ENCODE results near the gene STRN.

The STRN gene

DNA sequence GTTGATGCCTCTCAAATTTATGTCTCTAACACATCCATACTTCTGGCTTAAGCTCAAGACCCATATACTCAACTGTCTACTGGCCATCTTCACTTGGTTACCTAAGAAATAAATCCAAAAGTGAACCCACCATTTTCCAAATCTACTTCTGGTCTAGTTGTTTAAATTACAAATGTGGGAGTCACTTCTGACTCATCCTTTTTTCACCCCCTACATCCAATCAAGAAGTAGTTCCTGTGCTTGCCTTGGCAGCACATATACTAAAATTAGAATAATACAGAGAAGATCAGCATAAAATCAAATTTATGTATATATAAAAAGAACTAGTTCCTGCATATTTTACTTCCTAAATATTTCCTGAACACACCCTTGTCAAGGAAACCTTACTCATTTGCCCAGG lies 53.6 kb downstream of the STRN start:
- POLR2A ChIA-PET, result no interaction called here

DNA sequence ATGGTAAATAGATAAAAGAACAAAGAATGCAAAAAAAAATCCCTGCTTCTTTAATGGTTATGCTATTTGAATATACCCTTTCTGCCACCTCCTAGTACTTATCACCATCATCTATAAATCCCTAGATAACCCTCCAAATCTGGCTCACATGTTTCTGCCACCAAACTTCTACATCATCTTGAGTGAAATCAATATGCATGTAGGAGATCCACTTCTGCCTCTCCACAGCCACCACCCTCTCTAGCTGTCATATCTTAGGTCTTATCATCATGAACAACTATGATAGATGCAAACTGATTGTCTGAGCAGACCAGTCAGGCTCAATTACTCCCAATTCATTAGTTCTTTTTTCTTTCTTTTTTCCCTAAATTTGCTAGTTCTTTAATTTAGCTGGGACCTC lies 55.3 kb downstream of the STRN start:
- CTCF ChIA-PET, result no interaction called here
- no peaks in the 10 kb centered on the region for H3K27me3 ChIP-seq (replicated peaks in 2 of 5; ENCODE audit: control insufficient read depth in 4 of 5, insufficient read depth in 5 of 5, low read length in 4 of 5)
- no peak for DNase-seq
- no peak overlapping the region for H3K4me3 ChIP-seq (ENCODE audit: control insufficient read depth in 1 of 7, extremely low read depth in 1 of 7, insufficient read depth in 4 of 7, low read depth in 2 of 7, low read length in 6 of 7)
- POLR2A ChIA-PET, result no interaction called here
- H3K9me3 ChIP-seq (ENCODE audit: control extremely low read depth in 1 of 5, control insufficient read depth in 4 of 5, insufficient read depth in 2 of 5, low read depth in 1 of 5, low read length in 4 of 5), result no peaks in the 10 kb centered on the region
- no peak overlapping the region for H3K27ac ChIP-seq (ENCODE audit: insufficient read depth in 1 of 2, low read depth in 1 of 2, low read length in 2 of 2, poor library complexity in 1 of 2, severe bottlenecking in 2 of 2)
- peaks cover under 1 to 8% (median 6%) of the 10 kb centered on the region in 4 experiments for H3K4me1 ChIP-seq (ENCODE audit: control extremely low read depth in 1 of 4, control insufficient read depth in 4 of 4, insufficient read depth in 4 of 4, low read length in 3 of 4)
- peaks cover 7 to 13% (median 9%) of the 10 kb centered on the region in 4 experiments for H3K36me3 ChIP-seq (ENCODE audit: control insufficient read depth in 4 of 4, insufficient read depth in 4 of 4, low read length in 3 of 4)

More for the DNA sequence above, 53.6 kb downstream of the STRN start:
- Histone ChIP-seq H3K4me1 (ENCODE audit: control extremely low read depth in 1 of 4, control insufficient read depth in 4 of 4, insufficient read depth in 4 of 4, low read length in 3 of 4) (peaks cover 3 to 13% (median 8%) of the 10 kb centered on the region in 4 experiments), H3K9me3 (ENCODE audit: control extremely low read depth in 1 of 5, control insufficient read depth in 4 of 5, insufficient read depth in 2 of 5, low read depth in 1 of 5, low read length in 4 of 5) (no peaks in the 10 kb centered on the region), H3K36me3 (ENCODE audit: control insufficient read depth in 4 of 4, insufficient read depth in 4 of 4, low read length in 3 of 4) (peaks cover 7 to 13% (median 9%) of the 10 kb centered on the region in 4 experiments), H3K27ac (ENCODE audit: insufficient read depth in 1 of 2, low read depth in 1 of 2, low read length in 2 of 2, poor library complexity in 1 of 2, severe bottlenecking in 2 of 2) (no peak overlapping the region), H3K4me3 (ENCODE audit: control insufficient read depth in 1 of 7, extremely low read depth in 1 of 7, insufficient read depth in 4 of 7, low read depth in 2 of 7, low read length in 6 of 7) (no peak overlapping the region), H3K27me3 (replicated peaks in 2 of 5; ENCODE audit: control insufficient read depth in 4 of 5, insufficient read depth in 5 of 5, low read length in 4 of 5) (no peaks in the 10 kb centered on the region)
- DNase-seq, result no peak
- CTCF ChIA-PET, result interaction anchor here (1.0 kb wide), 1 partner anchor 10 kb away, joined by 3 read pairs; no protein-coding TSS in a partner anchor

DNA sequence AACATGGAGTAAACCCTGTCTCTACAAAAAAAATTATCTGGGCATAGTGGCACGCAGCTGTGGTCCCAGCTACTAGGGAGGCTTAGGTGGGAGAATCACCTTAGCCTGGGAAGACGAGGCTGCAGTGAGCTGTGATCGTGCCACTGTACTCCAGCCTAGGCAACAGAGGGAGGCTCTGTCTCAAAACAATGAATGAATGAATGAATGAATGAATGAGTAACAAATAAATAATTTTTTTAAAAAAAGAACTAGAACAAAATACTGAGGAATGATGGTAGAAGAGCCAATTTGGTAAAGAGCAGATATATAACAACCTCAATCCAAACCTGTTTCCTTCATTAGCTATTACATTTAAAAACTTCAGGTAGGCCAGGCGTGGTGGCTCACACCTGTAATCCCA lies 60.1 kb downstream of the STRN start:
- ChIA-PET POLR2A (no interaction called here), CTCF (no interaction called here)
- WGBS (ENCODE audit: insufficient coverage), result no CpG with 5 or more reads among the region's 4 CpGs
- no peak overlapping the region for H3K4me3 ChIP-seq (ENCODE audit: control insufficient read depth in 1 of 7, extremely low read depth in 1 of 7, insufficient read depth in 4 of 7, low read depth in 2 of 7, low read length in 6 of 7)
- H3K36me3 ChIP-seq (ENCODE audit: control insufficient read depth in 4 of 4, insufficient read depth in 4 of 4, low read length in 3 of 4), result peaks cover 0 to 3% (median 2%) of the 10 kb centered on the region in 4 experiments
- H3K27ac ChIP-seq (ENCODE audit: insufficient read depth in 1 of 2, low read depth in 1 of 2, low read length in 2 of 2, poor library complexity in 1 of 2, severe bottlenecking in 2 of 2), result no peak overlapping the region
- H3K4me1 ChIP-seq (ENCODE audit: control extremely low read depth in 1 of 4, control insufficient read depth in 4 of 4, insufficient read depth in 4 of 4, low read length in 3 of 4), result no peaks in the 10 kb centered on the region
- no peaks in the 10 kb centered on the region for H3K27me3 ChIP-seq (replicated peaks in 2 of 5; ENCODE audit: control insufficient read depth in 4 of 5, insufficient read depth in 5 of 5, low read length in 4 of 5)
- no peak for DNase-seq
- H3K9me3 ChIP-seq (ENCODE audit: control extremely low read depth in 1 of 5, control insufficient read depth in 4 of 5, insufficient read depth in 2 of 5, low read depth in 1 of 5, low read length in 4 of 5), result no peaks in the 10 kb centered on the region

DNA sequence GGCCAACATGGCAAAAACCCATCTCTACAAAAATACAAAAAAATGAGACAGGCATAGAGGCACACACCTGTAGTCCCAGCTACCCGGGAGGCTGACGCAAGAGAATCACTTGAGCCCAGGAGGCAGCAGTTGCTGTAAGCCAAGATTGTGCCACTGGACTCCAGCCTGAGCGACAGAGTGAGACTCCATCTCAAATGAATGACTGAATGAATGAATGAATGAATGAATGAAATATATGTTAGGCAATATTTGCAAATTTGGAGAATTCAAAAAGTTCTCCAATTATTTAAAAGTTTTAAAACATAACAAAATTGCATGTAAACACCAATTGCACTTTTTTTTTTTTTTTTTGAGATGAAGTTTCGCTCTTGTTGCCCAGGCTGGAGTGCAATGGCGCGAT lies 61.7 kb downstream of the STRN start:
- DNase-seq, result no peak
- H3K4me3 ChIP-seq (ENCODE audit: control insufficient read depth in 1 of 7, extremely low read depth in 1 of 7, insufficient read depth in 4 of 7, low read depth in 2 of 7, low read length in 6 of 7), result no peak overlapping the region
- CTCF ChIA-PET, result no interaction called here
- POLR2A ChIA-PET, result no interaction called here
- whole genome bisulfite sequencing (ENCODE audit: insufficient coverage), result 83% methylated on average over 3 of the region's 6 CpGs
- no peaks in the 10 kb centered on the region for H3K4me1 ChIP-seq (ENCODE audit: control extremely low read depth in 1 of 4, control insufficient read depth in 4 of 4, insufficient read depth in 4 of 4, low read length in 3 of 4)
- H3K36me3 ChIP-seq (ENCODE audit: control insufficient read depth in 4 of 4, insufficient read depth in 4 of 4, low read length in 3 of 4), result peaks cover 2 to 3% (median 2%) of the 10 kb centered on the region in 4 experiments
- H3K27me3 ChIP-seq (replicated peaks in 2 of 5; ENCODE audit: control insufficient read depth in 4 of 5, insufficient read depth in 5 of 5, low read length in 4 of 5), result no peaks in the 10 kb centered on the region
- no peak overlapping the region for H3K27ac ChIP-seq (ENCODE audit: insufficient read depth in 1 of 2, low read depth in 1 of 2, low read length in 2 of 2, poor library complexity in 1 of 2, severe bottlenecking in 2 of 2)
- H3K9me3 ChIP-seq (ENCODE audit: control extremely low read depth in 1 of 5, control insufficient read depth in 4 of 5, insufficient read depth in 2 of 5, low read depth in 1 of 5, low read length in 4 of 5), result no peaks in the 10 kb centered on the region

DNA sequence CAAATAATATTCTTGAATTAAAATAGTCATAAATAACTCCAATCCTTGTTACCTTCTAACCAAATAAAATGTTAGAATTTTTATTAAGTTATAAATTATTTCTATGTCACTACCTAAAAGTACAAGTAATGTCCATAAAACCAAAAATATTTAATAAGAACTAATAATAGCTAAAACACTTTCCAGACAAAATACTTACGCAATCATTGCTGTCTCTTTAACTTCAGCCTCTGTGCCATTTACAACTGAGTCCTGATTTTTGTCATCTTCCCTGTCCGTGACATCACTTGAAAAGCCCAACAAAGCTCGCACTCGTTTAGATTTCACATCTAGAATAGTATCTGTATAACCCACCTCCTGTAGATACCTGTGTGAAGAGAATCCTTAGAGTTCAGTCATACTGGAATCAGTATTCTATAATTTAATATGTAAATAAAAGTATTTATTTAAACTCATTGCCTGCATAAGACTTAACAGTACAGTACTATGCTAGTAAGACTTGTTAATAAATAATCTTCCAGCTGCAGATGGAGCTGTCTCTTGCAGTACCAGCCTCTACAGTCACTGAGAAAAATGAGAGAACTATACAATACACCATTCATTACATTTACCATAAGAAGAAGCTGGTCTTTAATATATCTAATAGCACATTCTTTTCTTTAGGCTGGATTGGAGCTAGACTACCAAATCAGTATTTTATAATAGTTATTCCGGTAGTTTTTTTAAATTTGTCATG lies 63.8 kb downstream of the STRN start:
- peaks cover 0 to 8% (median 2%) of the 10 kb centered on the region in 4 experiments for H3K36me3 ChIP-seq (ENCODE audit: control insufficient read depth in 4 of 4, insufficient read depth in 4 of 4, low read length in 3 of 4)
- H3K4me3 ChIP-seq (ENCODE audit: control insufficient read depth in 1 of 7, extremely low read depth in 1 of 7, insufficient read depth in 4 of 7, low read depth in 2 of 7, low read length in 6 of 7), result no peak overlapping the region
- H3K27me3 ChIP-seq (replicated peaks in 2 of 5; ENCODE audit: control insufficient read depth in 4 of 5, insufficient read depth in 5 of 5, low read length in 4 of 5), result no peaks in the 10 kb centered on the region
- no peaks in the 10 kb centered on the region for H3K9me3 ChIP-seq (ENCODE audit: control extremely low read depth in 1 of 5, control insufficient read depth in 4 of 5, insufficient read depth in 2 of 5, low read depth in 1 of 5, low read length in 4 of 5)
- DNase-seq, result no peak
- H3K4me1 ChIP-seq (ENCODE audit: control extremely low read depth in 1 of 4, control insufficient read depth in 4 of 4, insufficient read depth in 4 of 4, low read length in 3 of 4), result no peaks in the 10 kb centered on the region
- ChIA-PET CTCF (interaction anchor here (1.1 kb wide), 1 partner anchor 10 kb away, joined by 3 read pairs; no protein-coding TSS in a partner anchor), POLR2A (no interaction called here)
- no peak overlapping the region for H3K27ac ChIP-seq (ENCODE audit: insufficient read depth in 1 of 2, low read depth in 1 of 2, low read length in 2 of 2, poor library complexity in 1 of 2, severe bottlenecking in 2 of 2)
- 100% methylated on average over 1 of the region's 5 CpGs for WGBS (ENCODE audit: insufficient coverage)

DNA sequence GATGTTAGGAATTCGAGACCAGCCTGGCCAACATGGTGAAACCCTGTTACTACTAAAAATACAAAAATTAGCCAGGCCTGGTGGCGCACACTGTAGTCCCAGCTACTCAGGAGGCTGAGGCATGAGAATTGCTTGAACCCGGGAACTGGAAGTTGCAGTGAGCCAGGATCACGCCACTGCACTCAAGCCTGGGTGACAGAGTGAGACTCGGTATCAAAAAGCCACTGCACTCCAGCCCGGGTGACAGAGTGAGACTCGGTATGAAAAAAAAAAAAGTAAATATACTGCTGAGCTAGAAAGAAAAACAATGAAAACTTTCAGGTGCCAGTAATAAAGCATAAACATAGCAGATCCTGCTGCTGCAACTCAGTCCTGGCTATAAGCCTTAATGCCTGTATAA lies 73.5 kb downstream of the STRN start:
- H3K36me3 ChIP-seq (ENCODE audit: control insufficient read depth in 4 of 4, insufficient read depth in 4 of 4, low read length in 3 of 4), result peaks cover 6 to 22% (median 12%) of the 10 kb centered on the region in 4 experiments
- no peaks in the 10 kb centered on the region for H3K9me3 ChIP-seq (ENCODE audit: control extremely low read depth in 1 of 5, control insufficient read depth in 4 of 5, insufficient read depth in 2 of 5, low read depth in 1 of 5, low read length in 4 of 5)
- POLR2A ChIA-PET, result no interaction called here
- DNase-seq, result no peak
- H3K27me3 ChIP-seq (replicated peaks in 2 of 5; ENCODE audit: control insufficient read depth in 4 of 5, insufficient read depth in 5 of 5, low read length in 4 of 5), result no peaks in the 10 kb centered on the region
- H3K27ac ChIP-seq (ENCODE audit: insufficient read depth in 1 of 2, low read depth in 1 of 2, low read length in 2 of 2, poor library complexity in 1 of 2, severe bottlenecking in 2 of 2), result no peak overlapping the region
- H3K4me1 ChIP-seq (ENCODE audit: control extremely low read depth in 1 of 4, control insufficient read depth in 4 of 4, insufficient read depth in 4 of 4, low read length in 3 of 4), result no peaks in the 10 kb centered on the region
- CTCF ChIA-PET, result no interaction called here
- H3K4me3 ChIP-seq (ENCODE audit: control insufficient read depth in 1 of 7, extremely low read depth in 1 of 7, insufficient read depth in 4 of 7, low read depth in 2 of 7, low read length in 6 of 7), result no peak overlapping the region
- WGBS (ENCODE audit: insufficient coverage), result 99% methylated on average over 7 of the region's 7 CpGs

DNA sequence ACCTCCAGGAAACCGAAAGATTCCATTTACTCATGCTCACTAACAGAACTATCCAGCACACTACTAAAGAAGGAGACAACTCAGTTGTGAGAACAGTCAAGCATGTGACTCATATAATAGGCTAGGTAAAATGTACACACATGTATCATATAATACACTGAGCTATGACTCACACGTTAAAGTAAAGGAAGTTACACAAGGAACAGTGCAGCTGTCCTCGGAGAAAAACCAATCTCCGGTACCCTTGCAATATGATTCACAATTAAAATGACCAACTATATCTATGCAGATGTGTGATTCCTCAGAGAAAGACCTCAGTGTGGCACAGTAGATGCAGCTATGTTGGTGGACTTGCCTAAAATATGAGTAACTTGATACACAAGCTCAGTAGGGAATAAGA lies 76.5 kb downstream of the STRN start:
- Histone ChIP-seq H3K4me1 (ENCODE audit: control extremely low read depth in 1 of 4, control insufficient read depth in 4 of 4, insufficient read depth in 4 of 4, low read length in 3 of 4) (no peaks in the 10 kb centered on the region), H3K9me3 (ENCODE audit: control extremely low read depth in 1 of 5, control insufficient read depth in 4 of 5, insufficient read depth in 2 of 5, low read depth in 1 of 5, low read length in 4 of 5) (no peaks in the 10 kb centered on the region), H3K36me3 (ENCODE audit: control insufficient read depth in 4 of 4, insufficient read depth in 4 of 4, low read length in 3 of 4) (peaks cover 6 to 35% (median 13%) of the 10 kb centered on the region in 4 experiments), H3K4me3 (ENCODE audit: control insufficient read depth in 1 of 7, extremely low read depth in 1 of 7, insufficient read depth in 4 of 7, low read depth in 2 of 7, low read length in 6 of 7) (no peak overlapping the region), H3K27me3 (replicated peaks in 2 of 5; ENCODE audit: control insufficient read depth in 4 of 5, insufficient read depth in 5 of 5, low read length in 4 of 5) (no peaks in the 10 kb centered on the region), H3K27ac (ENCODE audit: insufficient read depth in 1 of 2, low read depth in 1 of 2, low read length in 2 of 2, poor library complexity in 1 of 2, severe bottlenecking in 2 of 2) (no peak overlapping the region)
- ChIA-PET POLR2A (no interaction called here), CTCF (interaction anchor here (0.5 to 0.6 kb wide), 2 partner anchors 20 to 120 kb away, joined by 3 read pairs; no protein-coding TSS in a partner anchor)
- DNase-seq, result peak; percentile 2 to 56 (median 51)
- no CpG with 5 or more reads among the region's 4 CpGs for WGBS (ENCODE audit: insufficient coverage)
